ENCODE data around the gene ARPC1A.

ARPC1A gene

DNA sequence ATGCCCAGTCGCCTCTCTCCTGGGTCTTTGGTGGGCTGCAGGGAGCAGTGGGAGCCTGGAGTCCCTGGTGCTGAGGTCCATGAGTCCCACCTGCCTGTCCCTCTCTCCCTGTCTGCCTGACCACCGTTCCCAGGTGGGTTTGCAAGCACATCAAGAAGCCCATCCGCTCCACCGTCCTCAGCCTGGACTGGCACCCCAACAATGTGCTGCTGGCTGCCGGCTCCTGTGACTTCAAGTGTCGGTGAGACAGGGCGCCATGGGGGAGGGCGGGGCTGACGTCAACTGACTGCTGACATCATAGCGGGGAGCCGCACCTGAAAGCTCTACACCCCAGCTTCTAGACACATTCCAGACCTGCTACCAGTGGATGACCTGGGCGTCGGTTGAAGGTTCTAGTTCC lies 64.1 kb downstream of the ARPC1A start:
- TF ChIP-seq CTCF (conservative IDR thresholded peaks at IDR 0.05; ENCODE audit: control insufficient read depth, insufficient read depth, low read depth, low read length), result no peak
- DNase-seq (ENCODE audit: low read depth), result no peak
- H3K4me3 ChIP-seq (ENCODE audit: control insufficient read depth, low read depth, low read length), result no peak overlapping the region

DNA sequence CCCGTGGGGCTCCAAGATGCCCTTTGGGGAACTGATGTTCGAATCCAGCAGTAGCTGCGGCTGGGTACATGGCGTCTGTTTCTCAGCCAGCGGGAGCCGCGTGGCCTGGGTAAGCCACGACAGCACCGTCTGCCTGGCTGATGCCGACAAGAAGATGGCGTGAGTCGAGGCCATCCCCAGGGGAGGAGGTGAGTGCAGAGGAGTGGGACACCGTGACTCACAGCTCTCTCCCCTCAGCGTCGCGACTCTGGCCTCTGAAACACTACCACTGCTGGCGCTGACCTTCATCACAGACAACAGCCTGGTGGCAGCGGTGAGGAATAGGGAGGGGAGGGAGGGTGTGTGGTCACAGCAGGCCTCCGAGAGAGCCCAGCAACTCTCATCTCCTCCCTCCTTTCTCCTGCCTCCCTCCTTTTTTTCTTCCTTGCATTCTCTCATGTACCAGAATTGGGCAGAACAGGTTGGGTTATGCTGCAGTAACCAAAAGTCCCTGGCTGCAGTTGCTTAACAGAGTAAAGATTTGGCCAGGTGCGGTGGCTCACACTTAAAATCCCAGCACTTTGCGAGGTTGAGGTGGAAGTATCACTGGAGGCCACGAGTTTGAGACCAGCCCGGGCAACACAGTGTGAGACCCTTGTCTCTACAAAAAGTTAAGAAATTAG lies 65.4 kb downstream of the ARPC1A start:
- H3K4me3 ChIP-seq (ENCODE audit: control insufficient read depth, low read depth, low read length), result no peak overlapping the region
- TF ChIP-seq CTCF (conservative IDR thresholded peaks at IDR 0.05; ENCODE audit: control insufficient read depth, insufficient read depth, low read depth, low read length), result no peak
- peak; percentile 31 for DNase-seq (ENCODE audit: low read depth)

- no peak for TF ChIP-seq CTCF (conservative IDR thresholded peaks at IDR 0.05; ENCODE audit: control insufficient read depth, insufficient read depth, low read depth, low read length)
- no peak overlapping the region for H3K4me3 ChIP-seq (ENCODE audit: control insufficient read depth, low read depth, low read length)
- DNase-seq (ENCODE audit: low read depth), result no peak
These were observed 66.3 kb downstream of the ARPC1A start for GRCh38 chr7:99392046-99392445.

- peak; percentile 59 for DNase-seq (ENCODE audit: low read depth)
- TF ChIP-seq CTCF (conservative IDR thresholded peaks at IDR 0.05; ENCODE audit: control insufficient read depth, insufficient read depth, low read depth, low read length), result no peak
- H3K4me3 ChIP-seq (ENCODE audit: control insufficient read depth, low read depth, low read length), result peak overlapping the region; percentile 7
These were observed 67.1 kb downstream of the ARPC1A start for GRCh38 chr7:99392659-99393354.

- H3K4me3 ChIP-seq (ENCODE audit: control insufficient read depth, low read depth, low read length), result no peak overlapping the region
- DNase-seq (ENCODE audit: low read depth), result no peak
- TF ChIP-seq CTCF (conservative IDR thresholded peaks at IDR 0.05; ENCODE audit: control insufficient read depth, insufficient read depth, low read depth, low read length), result no peak
These were observed 67.9 kb downstream of the ARPC1A start for GRCh38 chr7:99393355-99394187.

DNA sequence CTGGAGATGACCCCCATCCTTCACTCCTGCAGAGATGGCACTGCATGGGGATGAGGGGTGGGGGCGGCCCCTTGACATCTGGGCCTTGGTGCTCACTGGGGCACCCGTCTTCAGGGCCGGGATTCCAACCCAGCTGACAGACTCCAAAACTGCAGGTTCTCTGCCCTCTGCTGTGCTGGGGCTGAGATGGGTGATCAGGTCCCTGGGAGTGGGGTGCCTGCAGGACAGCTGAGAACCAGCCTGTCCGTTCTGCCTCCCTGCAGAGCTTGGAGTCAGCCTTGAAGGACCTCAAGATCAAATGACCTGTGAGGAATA lies 68.4 kb downstream of the ARPC1A start:
- H3K4me3 ChIP-seq (ENCODE audit: control insufficient read depth, low read depth, low read length), result no peak overlapping the region
- no peak for TF ChIP-seq CTCF (conservative IDR thresholded peaks at IDR 0.05; ENCODE audit: control insufficient read depth, insufficient read depth, low read depth, low read length)

More for the DNA sequence above, 68.4 kb downstream of the ARPC1A start:
- no peak for DNase-seq (ENCODE audit: low read depth)
